ENCODE results near the gene ERP27.

ERP27 gene

GRCh38 chr12:14928931-14929330 lies 9.4 kb downstream of the ERP27 start:
- CTCF ChIA-PET, result no interaction called here
- TF ChIP-seq FOXK2 (IDR thresholded peaks at IDR 0.05) (no peak), ARNT (IDR thresholded peaks at IDR 0.05) (no peak), HDGF (IDR thresholded peaks at IDR 0.05; ENCODE audit: borderline replicate concordance) (no peak), PKNOX1 (IDR thresholded peaks at IDR 0.05) (no peak), ZNF384 (IDR thresholded peaks at IDR 0.05) (no peak), L3MBTL2 (conservative IDR thresholded peaks at IDR 0.05) (no peak), CTBP1 (IDR thresholded peaks at IDR 0.05; ENCODE audit: borderline replicate concordance) (no peak), SUZ12 (IDR thresholded peaks at IDR 0.05) (no peak), TARDBP (IDR thresholded peaks at IDR 0.05) (no peak), NFRKB (IDR thresholded peaks at IDR 0.05) (no peak), ELF4 (IDR thresholded peaks at IDR 0.05) (no peak), BHLHE40 (IDR thresholded peaks at IDR 0.05; ENCODE audit: borderline replicate concordance) (no peak), SP1 (IDR thresholded peaks at IDR 0.05) (no peak), FOXM1 (IDR thresholded peaks at IDR 0.05; ENCODE audit: borderline replicate concordance) (no peak), LEF1 (IDR thresholded peaks at IDR 0.05; ENCODE audit: borderline replicate concordance) (no peak)
- DNase-seq (ENCODE audit: extremely low spot score), result no peak
- POLR2A ChIA-PET, result no interaction called here

GRCh38 chr12:14927267-14927666 lies 11.1 kb downstream of the ERP27 start:
- POLR2A ChIA-PET, result no interaction called here
- CTCF ChIA-PET, result no interaction called here
- no peak for DNase-seq (ENCODE audit: extremely low spot score)
- no peak for TF ChIP-seq PKNOX1 (IDR thresholded peaks at IDR 0.05)
- no peak for TF ChIP-seq FOXA1 (IDR thresholded peaks at IDR 0.05)
- TF ChIP-seq CTBP1 (IDR thresholded peaks at IDR 0.05; ENCODE audit: borderline replicate concordance), result no peak
- TF ChIP-seq LEF1 (IDR thresholded peaks at IDR 0.05; ENCODE audit: borderline replicate concordance), result no peak
- no peak for TF ChIP-seq ELF4 (IDR thresholded peaks at IDR 0.05)
- TF ChIP-seq FOXM1 (IDR thresholded peaks at IDR 0.05; ENCODE audit: borderline replicate concordance), result no peak
- no peak for TF ChIP-seq ARNT (IDR thresholded peaks at IDR 0.05)
- no peak for TF ChIP-seq ZNF384 (IDR thresholded peaks at IDR 0.05)
- no peak for TF ChIP-seq SUZ12 (IDR thresholded peaks at IDR 0.05)
- no peak for TF ChIP-seq L3MBTL2 (conservative IDR thresholded peaks at IDR 0.05)
- no peak for TF ChIP-seq BHLHE40 (IDR thresholded peaks at IDR 0.05; ENCODE audit: borderline replicate concordance)
- TF ChIP-seq TARDBP (IDR thresholded peaks at IDR 0.05), result no peak
- no peak for TF ChIP-seq SP1 (IDR thresholded peaks at IDR 0.05)
- no peak for TF ChIP-seq FOXK2 (IDR thresholded peaks at IDR 0.05)

- TF ChIP-seq LEF1 (IDR thresholded peaks at IDR 0.05; ENCODE audit: borderline replicate concordance) (no peak), CTBP1 (IDR thresholded peaks at IDR 0.05; ENCODE audit: borderline replicate concordance) (no peak), ELF4 (IDR thresholded peaks at IDR 0.05) (no peak), NFRKB (IDR thresholded peaks at IDR 0.05) (no peak), ZNF384 (IDR thresholded peaks at IDR 0.05) (no peak), TARDBP (IDR thresholded peaks at IDR 0.05) (no peak)
- DNase-seq (ENCODE audit: extremely low spot score), result no peak
- ChIA-PET POLR2A (no interaction called here), CTCF (no interaction called here)
Measured at GRCh38 chr12:14924541-14924940, 13.8 kb downstream of the ERP27 start.

GRCh38 chr12:14923944-14924343 lies 14.4 kb downstream of the ERP27 start:
- CTCF ChIA-PET, result no interaction called here
- TF ChIP-seq FOXM1 (IDR thresholded peaks at IDR 0.05; ENCODE audit: borderline replicate concordance), result no peak
- TF ChIP-seq ELF4 (IDR thresholded peaks at IDR 0.05), result no peak
- TF ChIP-seq L3MBTL2 (conservative IDR thresholded peaks at IDR 0.05), result no peak
- no peak for TF ChIP-seq PKNOX1 (IDR thresholded peaks at IDR 0.05)
- no peak for TF ChIP-seq CTBP1 (IDR thresholded peaks at IDR 0.05; ENCODE audit: borderline replicate concordance)
- TF ChIP-seq FOXK2 (IDR thresholded peaks at IDR 0.05), result no peak
- TF ChIP-seq FOXA1 (IDR thresholded peaks at IDR 0.05), result no peak
- no peak for TF ChIP-seq SUZ12 (IDR thresholded peaks at IDR 0.05)
- no peak for TF ChIP-seq ZNF384 (IDR thresholded peaks at IDR 0.05)
- no peak for TF ChIP-seq HDGF (IDR thresholded peaks at IDR 0.05; ENCODE audit: borderline replicate concordance)
- no peak for TF ChIP-seq TARDBP (IDR thresholded peaks at IDR 0.05)
- TF ChIP-seq BHLHE40 (IDR thresholded peaks at IDR 0.05; ENCODE audit: borderline replicate concordance), result no peak
- no peak for TF ChIP-seq LEF1 (IDR thresholded peaks at IDR 0.05; ENCODE audit: borderline replicate concordance)
- no peak for TF ChIP-seq SP1 (IDR thresholded peaks at IDR 0.05)
- TF ChIP-seq NFRKB (IDR thresholded peaks at IDR 0.05), result no peak
- TF ChIP-seq ARNT (IDR thresholded peaks at IDR 0.05), result no peak
- no peak for DNase-seq (ENCODE audit: extremely low spot score)
- POLR2A ChIA-PET, result no interaction called here

GRCh38 chr12:14921218-14921617 lies 17.1 kb downstream of the ERP27 start:
- no peak for DNase-seq (ENCODE audit: extremely low spot score)
- no peak for TF ChIP-seq TARDBP (IDR thresholded peaks at IDR 0.05)
- ChIA-PET POLR2A (no interaction called here), CTCF (interaction anchor here (0.6 kb wide), 1 partner anchor 662 kb away, joined by 3 read pairs; no protein-coding TSS in a partner anchor)

- DNase-seq (ENCODE audit: extremely low spot score), result no peak
- ChIA-PET POLR2A (interaction anchor here (0.6 kb wide), 1 partner anchor 121 kb away, joined by 3 read pairs; no protein-coding TSS in a partner anchor), CTCF (no interaction called here)
- no peak for TF ChIP-seq ZNF384 (IDR thresholded peaks at IDR 0.05)
- TF ChIP-seq PKNOX1 (IDR thresholded peaks at IDR 0.05), result no peak
- no peak for TF ChIP-seq ARNT (IDR thresholded peaks at IDR 0.05)
- no peak for TF ChIP-seq BHLHE40 (IDR thresholded peaks at IDR 0.05; ENCODE audit: borderline replicate concordance)
- TF ChIP-seq FOXM1 (IDR thresholded peaks at IDR 0.05; ENCODE audit: borderline replicate concordance), result no peak
- TF ChIP-seq ELF4 (IDR thresholded peaks at IDR 0.05), result no peak
- TF ChIP-seq L3MBTL2 (conservative IDR thresholded peaks at IDR 0.05), result no peak
- TF ChIP-seq HDGF (IDR thresholded peaks at IDR 0.05; ENCODE audit: borderline replicate concordance), result no peak
- TF ChIP-seq TARDBP (IDR thresholded peaks at IDR 0.05), result no peak
- no peak for TF ChIP-seq FOXA1 (IDR thresholded peaks at IDR 0.05)
- no peak for TF ChIP-seq LEF1 (IDR thresholded peaks at IDR 0.05; ENCODE audit: borderline replicate concordance)
- TF ChIP-seq SUZ12 (IDR thresholded peaks at IDR 0.05), result no peak
- TF ChIP-seq NFRKB (IDR thresholded peaks at IDR 0.05), result no peak
- TF ChIP-seq SP1 (IDR thresholded peaks at IDR 0.05), result no peak
- no peak for TF ChIP-seq FOXK2 (IDR thresholded peaks at IDR 0.05)
- TF ChIP-seq CTBP1 (IDR thresholded peaks at IDR 0.05; ENCODE audit: borderline replicate concordance), result no peak
Measured at GRCh38 chr12:14920475-14921126, 17.7 kb downstream of the ERP27 start.
